BJ (cell line): Measurements from ENCODE around the gene SLC4A7. TPM values are rescaled to one million over a fixed set of nuclear protein-coding genes. Genes with fewer than 3 reads are reported as not detected.

Source experiments
- CTCF ChIA-PET: fragments of 350-600 bp; formaldehyde crosslinking; extraction: SDS; loops from one replicate; lab custom pipeline; 2021; ENCODE audit warnings: antibody characterized with exemption, inconsistent platforms; lab: Yijun Ruan, JAX
- POLR2A ChIA-PET: fragments of 300-600 bp; sonication (Branson Sonifier 250); formaldehyde crosslinking; extraction: SDS; loops from one replicate; lab custom pipeline; 2021; ENCODE audit warnings: antibody characterized with exemption; lab: Charles Lee
- DNase-seq: peaks from one replicate; pipeline ENCODE4 v3.0.0-alpha.2; 2011; ENCODE audit warnings: low read depth
- H3K27me3 ChIP-seq: 2 replicates; pipeline ENCODE4 v1.6.0; 2011; ENCODE audit warnings: low read length; ENCODE audit not compliant: control insufficient read depth, insufficient read depth
- H3K36me3 ChIP-seq: 2 replicates; pipeline ENCODE4 v1.5.1; 2011; ENCODE audit warnings: low read length; ENCODE audit not compliant: control insufficient read depth, insufficient read depth
- H3K4me3 ChIP-seq: 2 replicates; pipeline ENCODE4 v1.5.1; 2011; ENCODE audit warnings: low read depth, mild to moderate bottlenecking, control low read depth, low read length
- CTCF ChIP-seq: IDR thresholded peaks from 2 replicates; pipeline ENCODE4 v1.5.1; 2011; ENCODE audit warnings: low read depth, mild to moderate bottlenecking, control low read depth, inconsistent platforms, low read length, moderate library complexity; ENCODE audit not compliant: insufficient read depth
- polyA plus RNA-seq: library from polyadenylated mRNA; depleted of rRNA; stranded (reverse); fragments of >200 nt; gene quantifications from 2 replicates; pipeline ENCODE4 v1.2.3, GENCODE V29; 2011

The SLC4A7 gene
- polyA plus RNA-seq, 1 experiment = 15.4 TPM

DNA sequence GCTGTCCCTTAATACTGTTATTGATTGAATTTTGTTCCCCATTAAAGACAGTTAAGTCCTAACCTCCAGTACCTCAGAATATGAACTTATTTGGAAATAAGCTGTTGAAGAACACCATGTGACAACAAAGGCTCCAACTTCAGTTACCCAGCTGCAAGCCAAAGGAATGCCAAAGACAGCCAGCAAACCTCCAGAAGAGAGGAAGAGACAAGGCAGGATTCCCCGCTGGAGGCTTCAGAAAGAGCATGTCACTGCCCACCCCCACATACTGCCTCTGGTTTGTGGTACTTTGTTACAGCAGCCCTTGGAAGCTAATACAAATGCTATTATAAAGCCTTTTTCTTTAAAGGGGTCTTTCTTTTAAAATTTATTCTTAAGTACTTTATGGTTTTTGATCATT lies 96.6 kb downstream of the SLC4A7 start:
- H3K27me3 ChIP-seq = no peaks in the 10 kb centered on the region
- peaks cover 6% of the 10 kb centered on the region for H3K36me3 ChIP-seq
- no peak overlapping the region for H3K4me3 ChIP-seq
- ChIA-PET POLR2A (no interaction called here), CTCF (no interaction called here)
- TF ChIP-seq CTCF = no peak
- DNase-seq = no peak

DNA sequence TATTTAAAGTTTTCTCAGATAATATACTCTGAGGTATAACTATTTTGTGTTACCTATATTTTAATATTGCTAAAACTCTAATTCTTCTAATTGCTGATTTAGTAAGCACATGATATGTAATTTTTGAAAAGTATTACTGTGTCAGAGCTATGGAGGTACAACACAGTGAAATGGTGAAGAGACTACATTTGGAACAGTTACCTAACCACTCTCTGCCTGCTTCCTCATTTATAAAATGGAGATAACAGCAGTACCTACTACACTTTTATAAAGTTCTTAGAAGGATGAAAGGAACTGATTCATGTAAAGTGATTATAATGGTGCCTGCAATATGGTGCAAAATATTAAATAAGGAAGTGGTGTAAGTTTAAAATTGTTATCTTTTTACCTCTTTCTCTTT lies 98.7 kb downstream of the SLC4A7 start:
- POLR2A ChIA-PET = no interaction called here
- no peak for DNase-seq
- CTCF ChIA-PET = no interaction called here
- no peak overlapping the region for H3K4me3 ChIP-seq
- no peak for TF ChIP-seq CTCF
- H3K36me3 ChIP-seq = peaks cover 3% of the 10 kb centered on the region
- no peaks in the 10 kb centered on the region for H3K27me3 ChIP-seq

GRCh38 chr3:27384191-27384590 lies 100.0 kb downstream of the SLC4A7 start:
- ChIA-PET CTCF (no interaction called here), POLR2A (no interaction called here)
- peaks cover 3% of the 10 kb centered on the region for H3K36me3 ChIP-seq
- H3K4me3 ChIP-seq = no peak overlapping the region
- H3K27me3 ChIP-seq = no peaks in the 10 kb centered on the region
- no peak for TF ChIP-seq CTCF
- no peak for DNase-seq

DNA sequence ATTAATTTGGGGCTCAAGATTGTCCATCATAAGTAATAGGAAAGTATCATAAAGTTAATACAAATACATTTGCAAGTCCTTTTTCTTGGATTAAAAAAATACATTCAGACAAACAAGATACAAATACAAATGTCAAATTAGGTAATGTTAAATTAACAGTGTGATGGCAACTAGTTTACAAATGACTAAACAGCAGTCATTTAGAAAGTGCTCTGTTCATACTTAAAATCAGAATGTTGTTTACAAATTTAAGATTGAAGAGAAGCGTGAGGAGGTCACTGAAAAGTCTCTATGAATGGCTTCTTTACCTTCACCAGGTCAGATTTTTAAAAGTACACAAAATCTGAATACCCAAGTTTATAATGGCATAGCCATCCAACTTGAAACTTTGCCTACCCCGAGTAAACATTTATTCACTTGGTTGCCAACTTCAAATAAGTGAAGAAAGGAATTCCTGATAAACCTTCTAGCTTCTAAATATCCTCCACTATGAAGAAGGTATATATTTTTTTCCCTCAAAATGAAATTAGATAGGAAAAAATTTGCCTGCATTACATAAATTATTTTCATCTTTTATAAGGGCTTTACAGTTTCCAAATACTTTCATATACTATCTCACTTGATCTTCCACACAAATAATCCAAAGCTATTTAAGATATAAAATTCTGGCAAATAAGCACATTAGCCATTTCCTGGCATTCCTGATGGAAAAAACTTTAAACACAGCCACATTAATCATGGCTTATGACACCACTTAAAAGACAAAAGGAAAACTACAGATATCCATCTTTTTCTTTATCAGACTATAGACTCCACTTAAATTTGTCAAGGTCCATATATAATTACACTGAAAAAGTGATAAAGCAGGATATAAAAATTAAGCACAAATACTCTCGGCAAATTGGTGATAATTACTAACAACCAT lies 103.5 kb downstream of the SLC4A7 start:
- POLR2A ChIA-PET = interaction anchor here (0.6 kb wide), 1 partner anchor 86 kb away, joined by 4 read pairs; no protein-coding TSS in a partner anchor
- no peaks in the 10 kb centered on the region for H3K27me3 ChIP-seq
- DNase-seq = no peak
- no peak overlapping the region for H3K4me3 ChIP-seq
- no peak for TF ChIP-seq CTCF
- peaks cover 6% of the 10 kb centered on the region for H3K36me3 ChIP-seq
- CTCF ChIA-PET = interaction anchor here (1.8 kb wide), 1 partner anchor 86 kb away, joined by 5 read pairs; no protein-coding TSS in a partner anchor

- Histone ChIP-seq H3K27me3 (no peaks in the 10 kb centered on the region), H3K36me3 (peaks cover 4% of the 10 kb centered on the region), H3K4me3 (no peak overlapping the region)
- POLR2A ChIA-PET = no interaction called here
- TF ChIP-seq CTCF = no peak
- DNase-seq = no peak
- CTCF ChIA-PET = no interaction called here
Measured at GRCh38 chr3:27378331-27378730, 105.9 kb downstream of the SLC4A7 start.
